Amniotic epithelial cell (primary cell): ENCODE results near the gene CSE1L.
"Not testable (repeated sequence)": the region's sequence is repeated elsewhere in the genome, so short reads cannot be mapped to it uniquely, and the experiment has no call there.

Experiments
- DNase-seq: peaks from one replicate; pipeline ENCODE4 v3.0.0-alpha.2; 2010; ENCODE audit warnings: low read depth

The CSE1L gene

GRCh38 chr20:49123982-49124381 is 77.9 kb downstream of the CSE1L start:
- DNase-seq: no peak

- peak; percentile 74 for DNase-seq
These were observed 86.9 kb downstream of the CSE1L start for GRCh38 chr20:49132995-49133478.

GRCh38 chr20:49133571-49133970 is 87.5 kb downstream of the CSE1L start:
- no peak for DNase-seq

- DNase-seq: not testable (repeated sequence)
These were observed 88.7 kb downstream of the CSE1L start for GRCh38 chr20:49134797-49135196.

GRCh38 chr20:49136817-49137571 is 90.9 kb downstream of the CSE1L start:
- no peak for DNase-seq

GRCh38 chr20:49138431-49138830 is 92.3 kb downstream of the CSE1L start:
- DNase-seq: no peak

- no peak for DNase-seq
These were observed 94.3 kb downstream of the CSE1L start for GRCh38 chr20:49140411-49140810.

GRCh38 chr20:49140834-49141233 is 94.7 kb downstream of the CSE1L start:
- no peak for DNase-seq
